Peyer's patch (tissue), 4 donors: ENCODE data around the gene SMC1B. TPM values are rescaled to one million over a fixed set of nuclear protein-coding genes. Genes with fewer than 3 reads are reported as not detected.

Experiments
- DNase-seq, 3 donors: peaks; one replicate each; pipeline ENCODE4 v3.0.0-alpha.2; 2017 to 2019
- H3K27ac ChIP-seq, 4 donors: fragments of 200-600 bp; sonication (generic); one replicate each; pipeline ENCODE4 v1.5.1; 2016 to 2019
- H3K27me3 ChIP-seq, 2 donors: fragments of 200-600 bp; sonication (generic); one replicate each; pipeline ENCODE4 v1.5.1; 2019
- H3K36me3 ChIP-seq, 3 donors: fragments of 200-600 bp; sonication (generic); one replicate each; pipeline ENCODE4 v1.5.1; 2016 to 2019
- H3K4me1 ChIP-seq, 4 donors: fragments of 200-600 bp; sonication (generic); one replicate each; pipeline ENCODE4 v1.5.1; 2016 to 2019
- H3K4me3 ChIP-seq, 4 donors: fragments of 200-600 bp; sonication (generic); 1 replicate in 3 of 4; 2 replicates in 1 of 4; pipeline ENCODE4 v1.5.1; 2016 to 2019; ENCODE audit warnings: mild to moderate bottlenecking in 1 of 4
- H3K9me3 ChIP-seq, 4 donors: fragments of 200-600 bp; sonication (generic); one replicate each; pipeline ENCODE4 v1.5.1; 2016 to 2019; ENCODE audit warnings: mild to moderate bottlenecking in 1 of 4
- CTCF ChIP-seq, 6 experiments: fragments of 450-650 bp in 4 of 6; fragments of 200-600 bp in 2 of 6; sonication (generic) in 1 of 6; IDR thresholded peaks; one replicate each; pipeline ENCODE4 v1.5.1; 2017 to 2019; ENCODE audit warnings: antibody characterized with exemption in 6 of 6, mild to moderate bottlenecking in 3 of 6, moderate library complexity in 1 of 6
- POLR2A ChIP-seq, 2 donors: fragments of 450-650 bp; IDR thresholded peaks; one replicate each; pipeline ENCODE4 v1.5.1; 2017; ENCODE audit warnings: antibody characterized with exemption in 2 of 2, mild to moderate bottlenecking in 2 of 2, moderate library complexity in 2 of 2
- total RNA-seq, 4 donors: library from RNA; depleted of rRNA; stranded (reverse); fragments of >200 nt; gene quantifications; one replicate each; pipeline ENCODE4 v1.1.0, GENCODE V29; 2016

Gene SMC1B
- total RNA-seq, 4 donors from 2014 or later, result not detected

- Histone ChIP-seq H3K27ac (no peak overlapping the region), H3K27me3 (no peaks in the 10 kb centered on the region), H3K4me3 (no peak overlapping the region), H3K36me3 (no peaks in the 10 kb centered on the region), H3K9me3 (no peaks in the 10 kb centered on the region), H3K4me1 (no peaks in the 10 kb centered on the region)
- DNase-seq, result no peak
- TF ChIP-seq POLR2A (IDR thresholded peaks at IDR 0.05) (no peak), CTCF (IDR thresholded peaks at IDR 0.05) (no peak)
These were observed 43.4 kb upstream of the SMC1B start for GRCh38 chr22:45456811-45457210.

GRCh38 chr22:45455621-45456020 lies 42.2 kb upstream of the SMC1B start:
- Histone ChIP-seq H3K36me3 (no peaks in the 10 kb centered on the region), H3K9me3 (no peaks in the 10 kb centered on the region), H3K27me3 (no peaks in the 10 kb centered on the region), H3K27ac (no peak overlapping the region), H3K4me1 (no peaks in the 10 kb centered on the region), H3K4me3 (no peak overlapping the region)
- DNase-seq, result no peak
- TF ChIP-seq CTCF (IDR thresholded peaks at IDR 0.05) (no peak), POLR2A (IDR thresholded peaks at IDR 0.05) (no peak)

- Histone ChIP-seq H3K4me1 (no peaks in the 10 kb centered on the region), H3K9me3 (no peaks in the 10 kb centered on the region), H3K4me3 (no peak overlapping the region), H3K27ac (no peak overlapping the region), H3K27me3 (no peaks in the 10 kb centered on the region), H3K36me3 (no peaks in the 10 kb centered on the region)
- TF ChIP-seq POLR2A (IDR thresholded peaks at IDR 0.05) (no peak), CTCF (IDR thresholded peaks at IDR 0.05) (no peak)
- DNase-seq, result no peak
These were observed 41.8 kb upstream of the SMC1B start for GRCh38 chr22:45455212-45455611.

GRCh38 chr22:45454275-45454674 lies 40.9 kb upstream of the SMC1B start:
- peak overlapping the region in 1 of 4 donors; percentile 49 for H3K27ac ChIP-seq
- no peaks in the 10 kb centered on the region for H3K4me1 ChIP-seq
- no peaks in the 10 kb centered on the region for H3K27me3 ChIP-seq
- TF ChIP-seq POLR2A (IDR thresholded peaks at IDR 0.05), result no peak
- no peak for TF ChIP-seq CTCF (IDR thresholded peaks at IDR 0.05)
- H3K4me3 ChIP-seq, result no peak overlapping the region
- no peaks in the 10 kb centered on the region for H3K9me3 ChIP-seq
- no peak for DNase-seq
- no peaks in the 10 kb centered on the region for H3K36me3 ChIP-seq

GRCh38 chr22:45453764-45454163 lies 40.4 kb upstream of the SMC1B start:
- Histone ChIP-seq H3K27me3 (no peaks in the 10 kb centered on the region), H3K9me3 (no peaks in the 10 kb centered on the region), H3K36me3 (no peaks in the 10 kb centered on the region), H3K4me1 (no peaks in the 10 kb centered on the region), H3K4me3 (no peak overlapping the region), H3K27ac (peak overlapping the region in 2 of 4 donors; percentile 49 to 77)
- TF ChIP-seq CTCF (IDR thresholded peaks at IDR 0.05), result no peak
- TF ChIP-seq POLR2A (IDR thresholded peaks at IDR 0.05), result no peak
- no peak for DNase-seq
